KMS-11 (cell line): ENCODE data around the gene DHX16.

Experiments used
- H2AFZ ChIP-seq: fragments of 200-600 bp; sonication (generic); 2 replicates; pipeline ENCODE4 v1.6.1; 2016; ENCODE audit warnings: antibody characterized with exemption, mixed run types, low read depth
- H3K27ac ChIP-seq: fragments of 200-600 bp; sonication (generic); 2 replicates; pipeline ENCODE4 v1.6.1; 2016; ENCODE audit warnings: mild to moderate bottlenecking, mixed run types
- H3K27me3 ChIP-seq: fragments of 200-600 bp; sonication (generic); 2 replicates; pipeline ENCODE4 v1.6.1; 2017; ENCODE audit warnings: mild to moderate bottlenecking, low read depth, mixed run types, moderate library complexity; ENCODE audit not compliant: insufficient read depth
- H3K36me3 ChIP-seq: fragments of 200-600 bp; sonication (generic); 2 replicates; pipeline ENCODE4 v1.6.1; 2017; ENCODE audit warnings: mild to moderate bottlenecking, mixed run types; ENCODE audit not compliant: insufficient read depth
- H3K4me1 ChIP-seq: fragments of 200-600 bp; sonication (generic); 2 replicates; pipeline ENCODE4 v1.6.1; 2016; ENCODE audit warnings: mild to moderate bottlenecking, low read depth, mixed run types; ENCODE audit not compliant: poor library complexity, severe bottlenecking
- H3K4me2 ChIP-seq: fragments of 200-600 bp; sonication (generic); 2 replicates; pipeline ENCODE4 v1.7.0; 2016; ENCODE audit warnings: mild to moderate bottlenecking, mixed run types
- H3K4me3 ChIP-seq: fragments of 200-600 bp; sonication (generic); IDR thresholded peaks from 2 replicates; pipeline ENCODE4 v1.6.1; 2017; ENCODE audit warnings: low read depth, low read length, mixed read lengths; ENCODE audit not compliant: insufficient read depth
- H3K79me2 ChIP-seq: fragments of 200-600 bp; sonication (generic); 2 replicates; pipeline ENCODE4 v1.6.1; 2016; ENCODE audit warnings: low read depth, mixed run types; ENCODE audit not compliant: insufficient read depth
- H3K9ac ChIP-seq: fragments of 200-600 bp; sonication (generic); 2 replicates; pipeline ENCODE4 v1.6.1; 2016; ENCODE audit warnings: mild to moderate bottlenecking, mixed run types
- H4K20me1 ChIP-seq: fragments of 200-600 bp; sonication (generic); 2 replicates; pipeline ENCODE4 v1.6.1; 2016; ENCODE audit warnings: mild to moderate bottlenecking, mixed run types; ENCODE audit not compliant: insufficient read depth
- TF ChIP-seq, protein P1 (sequence below): fragments of 200-600 bp; sonication (generic); conservative IDR thresholded peaks from 2 replicates; pipeline ENCODE4 v1.6.1; 2017; ENCODE audit warnings: low read depth, mild to moderate bottlenecking, antibody characterized with exemption, low read length, moderate library complexity, mixed read lengths

DHX16 gene

DNA sequence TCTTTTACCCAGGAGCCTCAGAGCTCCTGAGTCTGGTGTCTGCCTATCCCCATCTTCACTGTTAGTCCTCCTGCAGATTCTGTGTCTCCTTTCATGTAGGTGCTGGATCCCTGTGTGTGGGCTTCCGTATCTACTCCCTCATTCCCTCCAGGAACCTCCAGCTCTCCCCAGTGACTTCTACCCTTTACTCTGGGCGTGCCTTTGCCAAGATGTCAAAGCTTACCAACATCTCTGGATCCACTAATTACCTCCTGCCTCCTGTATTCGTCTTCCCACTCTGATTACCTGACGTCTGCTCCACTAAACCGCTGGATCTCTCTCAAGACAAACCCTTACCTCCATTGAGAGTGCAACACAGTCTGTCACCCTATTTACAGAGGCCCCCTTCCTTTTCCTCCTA is 28.0 kb downstream of the DHX16 start:
- Histone ChIP-seq H2AFZ (no peak overlapping the region), H3K27ac (no peak overlapping the region), H3K4me1 (peaks cover 13% of the 10 kb centered on the region), H4K20me1 (no peaks in the 10 kb centered on the region), H3K79me2 (peaks cover 30% of the 10 kb centered on the region), H3K4me3 (no peak overlapping the region), H3K27me3 (no peaks in the 10 kb centered on the region), H3K36me3 (no peaks in the 10 kb centered on the region), H3K9ac (no peak overlapping the region), H3K4me2 (no peak overlapping the region)
- TF ChIP-seq, protein P1, sequence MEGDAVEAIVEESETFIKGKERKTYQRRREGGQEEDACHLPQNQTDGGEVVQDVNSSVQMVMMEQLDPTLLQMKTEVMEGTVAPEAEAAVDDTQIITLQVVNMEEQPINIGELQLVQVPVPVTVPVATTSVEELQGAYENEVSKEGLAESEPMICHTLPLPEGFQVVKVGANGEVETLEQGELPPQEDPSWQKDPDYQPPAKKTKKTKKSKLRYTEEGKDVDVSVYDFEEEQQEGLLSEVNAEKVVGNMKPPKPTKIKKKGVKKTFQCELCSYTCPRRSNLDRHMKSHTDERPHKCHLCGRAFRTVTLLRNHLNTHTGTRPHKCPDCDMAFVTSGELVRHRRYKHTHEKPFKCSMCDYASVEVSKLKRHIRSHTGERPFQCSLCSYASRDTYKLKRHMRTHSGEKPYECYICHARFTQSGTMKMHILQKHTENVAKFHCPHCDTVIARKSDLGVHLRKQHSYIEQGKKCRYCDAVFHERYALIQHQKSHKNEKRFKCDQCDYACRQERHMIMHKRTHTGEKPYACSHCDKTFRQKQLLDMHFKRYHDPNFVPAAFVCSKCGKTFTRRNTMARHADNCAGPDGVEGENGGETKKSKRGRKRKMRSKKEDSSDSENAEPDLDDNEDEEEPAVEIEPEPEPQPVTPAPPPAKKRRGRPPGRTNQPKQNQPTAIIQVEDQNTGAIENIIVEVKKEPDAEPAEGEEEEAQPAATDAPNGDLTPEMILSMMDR: no peak

- no peak overlapping the region for H3K27ac ChIP-seq
- H3K4me1 ChIP-seq: peaks cover 13% of the 10 kb centered on the region
- no peaks in the 10 kb centered on the region for H3K36me3 ChIP-seq
- H3K4me2 ChIP-seq: no peak overlapping the region
- H3K79me2 ChIP-seq: peaks cover 20% of the 10 kb centered on the region
- no peak overlapping the region for H3K9ac ChIP-seq
- no peak overlapping the region for H3K4me3 ChIP-seq
- H2AFZ ChIP-seq: no peak overlapping the region
- TF ChIP-seq, protein P1: no peak
- no peaks in the 10 kb centered on the region for H3K27me3 ChIP-seq
- no peaks in the 10 kb centered on the region for H4K20me1 ChIP-seq
Observed at GRCh38 chr6:30643656-30644055, 29.1 kb downstream of the DHX16 start.

DNA sequence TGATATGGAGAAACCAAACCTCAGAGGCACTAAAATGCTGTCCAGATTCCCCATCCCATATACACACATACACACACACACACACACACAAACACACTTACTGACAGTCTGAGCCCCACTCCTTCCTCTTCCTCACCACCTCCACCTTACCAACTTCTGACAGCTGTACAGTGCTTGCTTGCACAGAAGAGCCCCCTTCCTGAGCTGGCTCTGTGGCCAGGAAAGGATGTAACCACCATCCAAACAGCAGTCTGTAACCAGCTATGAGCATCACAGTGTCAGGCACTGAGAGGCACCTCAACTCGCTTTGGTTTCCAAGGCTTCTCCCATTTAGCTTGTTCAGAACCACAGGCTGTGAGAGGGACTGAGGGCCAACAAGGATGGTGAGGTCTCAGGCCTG is 31.8 kb downstream of the DHX16 start:
- Histone ChIP-seq H3K27me3 (no peaks in the 10 kb centered on the region), H3K79me2 (peaks cover 4% of the 10 kb centered on the region; the same call in 1 of the 2 replicates), H3K4me1 (no peaks in the 10 kb centered on the region), H4K20me1 (no peaks in the 10 kb centered on the region), H3K36me3 (no peaks in the 10 kb centered on the region), H3K4me2 (no peak overlapping the region), H3K27ac (no peak overlapping the region), H3K4me3 (no peak overlapping the region), H2AFZ (no peak overlapping the region), H3K9ac (no peak overlapping the region)
- TF ChIP-seq, protein P1: no peak

DNA sequence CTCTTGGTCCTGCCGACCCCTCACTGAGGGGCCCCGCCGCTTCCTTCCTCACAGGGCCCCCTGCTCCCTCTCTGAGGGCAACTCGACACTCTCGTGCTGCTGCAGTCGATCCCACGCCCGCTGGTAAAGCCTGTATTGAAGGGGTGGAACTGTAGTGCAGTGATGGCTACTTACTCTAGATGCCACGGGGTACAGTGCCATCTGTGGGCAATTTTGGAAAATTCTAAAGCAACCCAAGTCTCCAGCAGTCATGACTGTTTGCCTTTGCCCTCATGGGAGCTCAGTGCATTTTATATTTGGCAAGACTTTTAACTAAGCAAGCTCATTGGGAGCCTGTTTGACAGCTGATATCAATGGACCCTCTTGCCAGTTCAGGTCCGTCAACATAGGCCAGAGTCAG is 32.3 kb downstream of the DHX16 start:
- no peak overlapping the region for H3K4me2 ChIP-seq
- TF ChIP-seq, protein P1: no peak

More for the DNA sequence above, 32.3 kb downstream of the DHX16 start:
- Histone ChIP-seq H3K27me3 (no peaks in the 10 kb centered on the region), H3K36me3 (no peaks in the 10 kb centered on the region), H3K79me2 (no peaks in the 10 kb centered on the region), H3K4me3 (no peak overlapping the region), H3K4me1 (no peaks in the 10 kb centered on the region), H2AFZ (no peak overlapping the region), H3K9ac (no peak overlapping the region), H3K27ac (no peak overlapping the region), H4K20me1 (no peaks in the 10 kb centered on the region)
